Measurements from ENCODE around the gene ISX.
A peak's percentile ranks its signal among the peaks of the same experiment; 100 is the strongest.

ISX gene

GRCh38 chr22:35126993-35127392 lies 61.0 kb downstream of the ISX start:
- H3K27me3 ChIP-seq (ENCODE audit: insufficient read depth, poor library complexity, severe bottlenecking) = no peaks in the 10 kb centered on the region
- no peak overlapping the region for H3K4me3 ChIP-seq (replicated peaks; ENCODE audit: insufficient read depth, low read length)
- TF ChIP-seq SPI1 (IDR thresholded peaks at IDR 0.05; ENCODE audit: borderline replicate concordance, low read depth) (no peak), REST (IDR thresholded peaks at IDR 0.05; ENCODE audit: insufficient replicate concordance, low read depth) (no peak), GABPA (IDR thresholded peaks at IDR 0.05; ENCODE audit: low read depth) (no peak), POLR2AphosphoS5 (IDR thresholded peaks at IDR 0.05; ENCODE audit: low read depth) (no peak), CTCF (IDR thresholded peaks at IDR 0.05; ENCODE audit: insufficient read depth, low read length) (no peak)
- no peak overlapping the region for H3K27ac ChIP-seq (replicated peaks)
- no peak for DNase-seq (ENCODE audit: low read depth in 1 of 2, low spot score in 1 of 2)

GRCh38 chr22:35128637-35129036 lies 62.7 kb downstream of the ISX start:
- Histone ChIP-seq H3K27ac (replicated peaks) (no peak overlapping the region), H3K27me3 (ENCODE audit: insufficient read depth, poor library complexity, severe bottlenecking) (no peaks in the 10 kb centered on the region), H3K4me3 (replicated peaks; ENCODE audit: insufficient read depth, low read length) (no peak overlapping the region)
- no peak for DNase-seq (ENCODE audit: low read depth in 1 of 2, low spot score in 1 of 2)
- TF ChIP-seq POLR2AphosphoS5 (IDR thresholded peaks at IDR 0.05; ENCODE audit: low read depth) (no peak), SPI1 (IDR thresholded peaks at IDR 0.05; ENCODE audit: borderline replicate concordance, low read depth) (no peak), CTCF (IDR thresholded peaks at IDR 0.05; ENCODE audit: insufficient read depth, low read length) (no peak), GABPA (IDR thresholded peaks at IDR 0.05; ENCODE audit: low read depth) (no peak), REST (IDR thresholded peaks at IDR 0.05; ENCODE audit: insufficient replicate concordance, low read depth) (no peak)

GRCh38 chr22:35131525-35132000 lies 65.6 kb downstream of the ISX start:
- peak in 1 of 2 experiments; percentile 19 for DNase-seq (ENCODE audit: low read depth in 1 of 2, low spot score in 1 of 2)
- TF ChIP-seq POLR2AphosphoS5 (IDR thresholded peaks at IDR 0.05; ENCODE audit: low read depth) (no peak), CTCF (IDR thresholded peaks at IDR 0.05; ENCODE audit: insufficient read depth, low read length) (no peak), SPI1 (IDR thresholded peaks at IDR 0.05; ENCODE audit: borderline replicate concordance, low read depth) (peak; percentile 77)
- Histone ChIP-seq H3K27me3 (ENCODE audit: insufficient read depth, poor library complexity, severe bottlenecking) (no peaks in the 10 kb centered on the region), H3K4me3 (replicated peaks; ENCODE audit: insufficient read depth, low read length) (no peak overlapping the region), H3K27ac (replicated peaks) (0 out of 2 replicates have a peak overlapping the region, but pooled peaks have one; percentile 10)

GRCh38 chr22:35132568-35132967 lies 66.6 kb downstream of the ISX start:
- no peak for TF ChIP-seq GABPA (IDR thresholded peaks at IDR 0.05; ENCODE audit: low read depth)
- no peak for TF ChIP-seq REST (IDR thresholded peaks at IDR 0.05; ENCODE audit: insufficient replicate concordance, low read depth)
- no peak for TF ChIP-seq SPI1 (IDR thresholded peaks at IDR 0.05; ENCODE audit: borderline replicate concordance, low read depth)
- no peak for TF ChIP-seq CTCF (IDR thresholded peaks at IDR 0.05; ENCODE audit: insufficient read depth, low read length)
- TF ChIP-seq POLR2AphosphoS5 (IDR thresholded peaks at IDR 0.05; ENCODE audit: low read depth) = no peak
- Histone ChIP-seq H3K27ac (replicated peaks) (no peak overlapping the region), H3K27me3 (ENCODE audit: insufficient read depth, poor library complexity, severe bottlenecking) (no peaks in the 10 kb centered on the region), H3K4me3 (replicated peaks; ENCODE audit: insufficient read depth, low read length) (no peak overlapping the region)
- DNase-seq (ENCODE audit: low read depth in 1 of 2, low spot score in 1 of 2) = no peak

Measured in HL-60 (cell line).